Measurements from ENCODE around the gene GDF7.
"Not testable (repeated sequence)": the region's sequence is repeated elsewhere in the genome, so short reads cannot be mapped to it uniquely, and the experiment has no call there.

Gene GDF7

DNA sequence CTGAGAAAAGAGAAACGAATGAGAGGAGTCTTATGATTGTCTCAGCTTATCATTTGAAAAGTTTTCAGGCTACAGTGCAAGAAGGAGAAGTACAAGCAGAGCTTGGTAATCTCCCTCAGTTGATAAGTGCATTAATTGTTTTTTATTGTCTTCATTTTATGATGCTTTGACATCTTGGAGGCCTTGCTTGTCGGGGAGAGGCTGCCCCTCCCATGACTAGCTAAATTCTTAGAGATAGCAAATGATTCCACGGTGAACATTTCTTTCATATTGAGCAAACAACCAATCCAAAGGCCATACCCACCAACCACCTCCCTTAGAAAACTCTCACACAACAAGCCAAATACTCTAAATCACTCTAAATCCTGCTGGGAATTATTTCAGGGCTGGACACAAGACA is 39.8 kb downstream of the GDF7 start:
- no peak for DNase-seq

GRCh38 chr2:20707601-20708000 is 40.7 kb downstream of the GDF7 start:
- no peak for DNase-seq

- DNase-seq: not testable (repeated sequence)
Observed at GRCh38 chr2:20711641-20712040, 44.7 kb downstream of the GDF7 start.

DNA sequence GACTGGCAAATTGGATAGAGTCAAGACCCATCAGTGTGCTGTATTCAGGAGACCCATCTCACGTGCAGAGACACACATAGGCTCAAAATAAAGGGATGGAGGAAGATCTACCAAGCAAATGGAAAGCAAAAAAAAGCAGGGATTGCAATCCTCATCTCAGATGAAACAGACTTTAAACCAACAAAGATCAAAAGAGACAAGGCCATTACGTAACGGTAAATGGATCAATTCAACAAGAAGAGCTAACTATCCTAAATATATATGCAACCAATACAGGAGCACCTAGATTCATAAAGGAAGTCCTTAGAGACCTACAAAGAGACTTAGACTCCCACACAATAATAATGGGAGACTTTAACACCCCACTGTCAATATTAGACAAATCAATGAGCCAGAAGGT is 46.6 kb downstream of the GDF7 start:
- not testable (repeated sequence) for DNase-seq

DNA sequence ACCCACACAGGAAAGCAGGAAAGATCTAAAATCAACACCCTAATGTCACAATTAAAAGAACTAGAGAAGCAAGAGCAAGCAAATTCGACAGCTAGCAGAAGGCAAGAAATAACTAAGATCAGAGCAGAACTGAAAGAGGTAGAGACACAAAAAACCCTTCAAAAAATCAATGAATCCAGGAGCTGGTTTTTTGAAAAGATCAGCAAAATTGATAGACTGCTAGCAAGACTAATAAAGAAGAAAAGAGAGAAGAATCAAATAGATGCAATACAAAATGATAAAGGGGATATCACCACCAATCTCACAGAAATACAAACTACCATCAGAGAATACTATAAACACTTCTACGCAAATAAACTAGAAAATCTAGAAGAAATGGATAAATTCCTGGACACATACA is 47.5 kb downstream of the GDF7 start:
- DNase-seq: not testable (repeated sequence)

DNA sequence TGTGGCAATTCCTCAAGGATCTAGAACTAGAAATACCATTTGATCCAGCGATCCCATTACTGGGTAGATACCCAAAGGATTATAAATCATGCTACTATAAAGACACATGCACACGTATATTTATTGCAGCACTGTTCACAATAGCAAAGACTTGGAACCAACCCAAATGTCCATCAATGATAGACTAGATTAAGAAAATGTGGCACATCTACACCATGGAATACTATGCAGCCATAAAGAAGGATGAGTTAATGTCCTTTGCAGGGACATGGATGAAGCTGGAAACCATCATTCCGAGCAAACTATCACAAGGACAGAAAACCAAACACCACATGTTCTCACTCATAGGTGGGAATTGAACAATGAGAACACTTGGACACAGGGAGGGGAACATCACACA is 49.2 kb downstream of the GDF7 start:
- not testable (repeated sequence) for DNase-seq

DNA sequence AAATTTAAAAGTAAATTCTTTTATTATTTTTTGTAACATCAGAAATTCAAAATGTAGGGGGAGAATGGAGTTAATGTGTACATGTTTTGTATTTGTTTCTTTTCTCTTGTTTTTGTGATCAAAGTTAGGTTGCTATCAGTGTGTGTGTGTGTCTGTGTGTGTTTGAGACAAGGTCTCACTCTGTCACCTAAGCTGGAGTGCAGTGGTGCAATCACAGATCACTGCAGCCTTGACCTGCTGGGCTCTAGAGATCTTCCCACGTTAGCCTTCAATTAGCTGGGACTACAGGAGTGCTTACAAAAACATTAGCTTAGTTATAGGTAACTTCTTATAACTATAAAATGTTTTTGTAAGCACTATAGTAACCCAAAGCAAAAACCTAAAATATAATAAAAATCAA is 50.7 kb downstream of the GDF7 start:
- no peak for DNase-seq

DNA sequence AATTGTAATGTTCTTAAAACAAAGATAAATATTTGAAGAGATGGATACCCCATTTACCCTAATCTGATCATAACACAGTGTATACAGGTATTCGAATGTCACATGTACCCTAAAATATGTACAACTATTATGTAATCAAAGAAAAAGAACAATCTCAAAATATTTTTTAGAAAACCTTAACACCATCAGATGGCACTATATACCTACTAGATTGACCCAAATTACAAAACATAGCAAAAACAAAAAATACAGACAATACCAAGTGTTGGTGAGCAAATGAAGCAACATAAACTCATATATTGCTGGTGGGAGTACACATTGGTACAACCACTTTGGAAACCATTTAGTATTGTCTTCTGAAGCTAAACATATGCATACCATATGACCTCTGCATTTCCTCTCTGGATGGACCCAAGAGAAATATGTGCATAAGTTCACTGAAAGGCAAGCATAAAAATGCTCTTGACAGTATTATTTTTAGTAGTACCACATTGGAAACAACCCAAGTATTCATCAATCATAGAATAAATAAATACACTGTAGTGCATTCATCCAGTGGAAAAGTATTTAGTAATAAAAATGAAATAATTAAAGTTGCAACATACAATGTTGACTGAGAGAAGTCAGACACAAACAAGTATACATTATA is 55.8 kb downstream of the GDF7 start:
- DNase-seq: no peak

GRCh38 chr2:20723543-20723942 is 56.6 kb downstream of the GDF7 start:
- no peak for DNase-seq

DNA sequence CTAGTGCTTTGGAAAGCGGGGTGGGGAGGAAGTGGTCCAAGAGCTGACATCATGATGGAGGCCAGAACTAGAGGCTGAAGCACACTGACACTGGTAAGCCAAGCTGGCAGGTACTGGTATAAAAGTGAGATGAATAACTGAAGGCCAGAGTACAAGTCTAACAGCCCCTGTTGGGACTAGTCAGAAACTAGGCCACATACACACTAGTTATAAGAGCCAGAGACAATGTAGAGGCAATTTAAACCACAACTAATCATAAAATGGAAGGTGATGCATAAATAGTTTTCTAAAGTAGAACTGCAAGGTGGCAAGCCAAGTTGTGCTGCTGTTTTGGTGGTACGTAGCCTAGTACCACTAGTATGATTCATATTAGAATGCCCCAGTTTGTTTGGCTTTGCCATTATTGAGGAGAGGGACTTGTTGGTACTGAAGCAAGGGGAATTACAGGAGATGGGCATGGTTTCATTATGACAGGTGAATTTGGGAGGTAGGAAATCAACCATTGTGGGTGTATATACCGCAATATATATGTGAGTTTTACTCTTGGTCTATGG is 57.6 kb downstream of the GDF7 start:
- DNase-seq: no peak

DNA sequence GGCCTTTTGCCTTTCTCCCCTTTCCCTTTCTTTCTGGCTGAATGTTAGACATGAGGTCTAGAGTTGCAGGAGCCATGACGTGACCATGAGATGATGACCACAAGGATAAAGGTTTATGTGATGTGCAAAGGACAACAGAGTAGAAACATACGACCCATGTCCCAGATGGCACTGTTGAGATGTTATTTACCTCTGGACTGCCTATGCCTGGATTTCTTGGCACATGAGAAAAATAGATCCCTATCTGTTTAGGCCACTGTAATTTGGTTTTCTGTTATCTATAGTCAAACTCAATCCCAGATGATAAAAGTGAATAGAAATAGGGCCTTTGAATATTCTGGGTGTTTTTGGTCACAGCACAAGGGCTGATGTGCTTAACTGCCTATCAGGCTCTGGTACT is 58.8 kb downstream of the GDF7 start:
- DNase-seq: no peak

DNA sequence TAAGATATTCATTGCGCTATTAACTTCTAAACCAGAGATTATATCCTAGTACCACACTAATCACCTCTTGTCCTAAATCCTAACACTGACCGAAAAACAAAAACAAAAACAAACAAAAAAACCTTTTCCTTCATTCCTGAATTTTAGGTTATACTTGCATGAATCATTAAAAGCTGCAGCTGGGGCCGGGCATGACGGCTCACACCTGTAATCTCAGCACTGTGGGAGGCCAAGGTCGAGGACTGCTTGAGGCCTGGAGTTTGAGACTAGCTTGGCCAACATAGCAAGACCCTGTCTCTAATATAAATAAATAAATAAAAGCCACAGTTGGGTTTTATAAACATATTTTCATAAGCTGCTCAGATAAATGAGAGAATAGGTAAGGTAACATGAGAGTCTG is 60.0 kb downstream of the GDF7 start:
- no peak for DNase-seq

GRCh38 chr2:20728114-20728758 is 61.3 kb downstream of the GDF7 start:
- no peak for DNase-seq

Measured in stimulated activated naive CD4-positive, alpha-beta T cell treated with Interleukin-2 at 50 U/mL for 16 hours (primary cell).